Lung (tissue), 12 donors: ENCODE measurements around the gene SPDYC. TPM values are rescaled to one million over a fixed set of nuclear protein-coding genes. Genes with fewer than 3 reads are reported as not detected.

Source experiments
- ATAC-seq: fragments of 200-7000 bp; cut with Tn5 transposase; one replicate; pipeline ENCODE4 v1.9.1; 2020; ENCODE audit warnings: moderate number of reproducible peaks; ENCODE audit not compliant: insufficient read depth, low FRiP score
- DNase-seq, 3 donors: peaks; one replicate each; pipeline ENCODE4 v3.0.0-alpha.2; 2013 to 2017
- H3K27ac ChIP-seq, 2 donors: one replicate each; pipeline ENCODE4 v1.5.1; 2013; ENCODE audit warnings: mild to moderate bottlenecking in 2 of 2, moderate library complexity in 2 of 2, control low read depth in 1 of 2, inconsistent platforms in 1 of 2, low read depth in 1 of 2, low read length in 1 of 2
- H3K27me3 ChIP-seq, 3 donors: one replicate each; pipeline ENCODE4 v1.5.1; 2013; ENCODE audit warnings: low read length in 2 of 3; ENCODE audit not compliant: control insufficient read depth in 3 of 3, insufficient read depth in 3 of 3
- H3K36me3 ChIP-seq, 4 donors: one replicate each; pipeline ENCODE4 v1.5.1; 2013; ENCODE audit warnings: low read length in 4 of 4, mild to moderate bottlenecking in 1 of 4, moderate library complexity in 1 of 4; ENCODE audit not compliant: control insufficient read depth in 4 of 4, insufficient read depth in 4 of 4
- H3K4me1 ChIP-seq, 5 donors: one replicate each; pipeline ENCODE4 v1.5.1; 2013; ENCODE audit warnings: low read length in 5 of 5, mild to moderate bottlenecking in 2 of 5, moderate library complexity in 1 of 5; ENCODE audit not compliant: control insufficient read depth in 5 of 5, insufficient read depth in 5 of 5
- H3K4me3 ChIP-seq: one replicate; pipeline ENCODE4 v1.5.1; 2013; ENCODE audit warnings: mild to moderate bottlenecking, control low read depth, moderate library complexity
- H3K9ac ChIP-seq, 2 donors: one replicate each; pipeline ENCODE4 v1.5.1; 2013; ENCODE audit warnings: low read length in 2 of 2, control low read depth in 1 of 2; ENCODE audit not compliant: insufficient read depth in 1 of 2
- H3K9me3 ChIP-seq, 4 donors: one replicate each; pipeline ENCODE4 v1.5.1; 2013; ENCODE audit warnings: low read length in 3 of 4, mild to moderate bottlenecking in 1 of 4, moderate library complexity in 1 of 4; ENCODE audit not compliant: control insufficient read depth in 4 of 4, insufficient read depth in 3 of 4
- CTCF ChIP-seq: IDR thresholded peaks from 2 replicates; pipeline ENCODE4 v1.5.1; 2012; ENCODE audit warnings: mild to moderate bottlenecking; ENCODE audit errors: control extremely low read depth, extremely low read depth
- WGBS, 2 donors: extraction: QIAGEN DNeasy Blood & Tissue Kit; methylation state at CpG; one replicate each; pipeline ENCODE4 v1.1.7; 2013; 5-methylcytosine and 5-hydroxymethylcytosine counted together
- polyA plus RNA-seq, 2 donors: library from polyadenylated mRNA; stranded (reverse); fragments of 200-250 nt; gene quantifications; one replicate each; pipeline ENCODE4 v1.2.1, GENCODE V29; 2013
- total RNA-seq, 2 donors: library from RNA; depleted of rRNA in 1 of 2; stranded (reverse); fragments of >200 nt in 1 of 2; gene quantifications; one replicate each; pipeline ENCODE4 v1.2.1, GENCODE V29; 2014 to 2021
- donor health status: control.
- donor health status: control.
- donor health status: Bipolar disorder and iron deficiency.
- donor health status: healthy.
- donor health status: DM: yes; HTN: yes; CAD: no.

Gene SPDYC
- total and polyA plus RNA-seq, 4 donors = not detected

- H3K9ac ChIP-seq = no peak overlapping the region
- no peak for TF ChIP-seq CTCF
- H3K36me3 ChIP-seq = peaks cover 18 to 64% (median 39%) of the 10 kb centered on the region in 4 donors
- H3K27ac ChIP-seq = no peak overlapping the region
- no peaks in the 10 kb centered on the region for H3K27me3 ChIP-seq
- DNase-seq = no peak
- no peak for ATAC-seq
- no peak overlapping the region for H3K4me3 ChIP-seq
- H3K4me1 ChIP-seq = peaks cover 0 to 7% (median 0%) of the 10 kb centered on the region in 5 donors
- 85 to 86% methylated on average over 6 of the region's 6 CpGs for WGBS, 2 donors
- no peaks in the 10 kb centered on the region for H3K9me3 ChIP-seq
These were observed 43.3 kb upstream of the SPDYC start for GRCh38 chr11:65126624-65127274.

- no peak for ATAC-seq
- peaks cover 24 to 72% (median 47%) of the 10 kb centered on the region in 4 donors for H3K36me3 ChIP-seq
- no peaks in the 10 kb centered on the region for H3K9me3 ChIP-seq
- H3K9ac ChIP-seq = no peak overlapping the region
- TF ChIP-seq CTCF = no peak
- no peak for DNase-seq
- no peaks in the 10 kb centered on the region for H3K27me3 ChIP-seq
- H3K27ac ChIP-seq = no peak overlapping the region
- peaks cover 0 to 6% (median 3%) of the 10 kb centered on the region in 5 donors for H3K4me1 ChIP-seq
- no peak overlapping the region for H3K4me3 ChIP-seq
- 86 to 88% methylated on average over 12 of the region's 12 CpGs for WGBS, 2 donors
These were observed 42.4 kb upstream of the SPDYC start for GRCh38 chr11:65127473-65128181.

- ATAC-seq (no peak), DNase-seq (no peak)
- Histone ChIP-seq H3K4me1 (peaks cover 0 to 11% (median 9%) of the 10 kb centered on the region in 5 donors), H3K4me3 (no peak overlapping the region), H3K27me3 (no peaks in the 10 kb centered on the region), H3K9ac (no peak overlapping the region), H3K9me3 (no peaks in the 10 kb centered on the region), H3K27ac (no peak overlapping the region), H3K36me3 (peaks cover 24 to 76% (median 50%) of the 10 kb centered on the region in 4 donors)
- no peak for TF ChIP-seq CTCF
- WGBS, 2 donors = 91 to 94% methylated on average over 15 of the region's 15 CpGs
These were observed 41.6 kb upstream of the SPDYC start for GRCh38 chr11:65128182-65129145.
